Tibial nerve (tissue), 4 donors: ENCODE measurements around the gene EVA1C.
"Not testable (repeated sequence)": the region's sequence is repeated elsewhere in the genome, so short reads cannot be mapped to it uniquely, and the experiment has no call there.

ENCODE experiments used
- CTCF ChIP-seq, 5 experiments: fragments of 200-600 bp in 3 of 5; fragments of 450-650 bp in 2 of 5; sonication (generic) in 3 of 5; IDR thresholded peaks; one replicate each; pipeline ENCODE4 v1.5.1; 2016 to 2019; ENCODE audit warnings: antibody characterized with exemption in 5 of 5, mild to moderate bottlenecking in 3 of 5, moderate library complexity in 2 of 5
- EP300 ChIP-seq, 2 donors: sonication (generic); formaldehyde crosslinking; IDR thresholded peaks; one replicate each; pipeline ENCODE4 v1.6.1; 2017; ENCODE audit warnings: antibody characterized with exemption in 2 of 2, mild to moderate bottlenecking in 1 of 2
- POLR2A ChIP-seq, 2 donors: fragments of 450-650 bp; IDR thresholded peaks; one replicate each; pipeline ENCODE4 v1.6.1; 2017; ENCODE audit warnings: antibody characterized with exemption in 2 of 2, mild to moderate bottlenecking in 2 of 2, moderate library complexity in 2 of 2

GRCh38 chr21:32506411-32506965 lies 94.0 kb downstream of the EVA1C start:
- TF ChIP-seq POLR2A, CTCF, EP300 (IDR thresholded peaks at IDR 0.05): not testable (repeated sequence)
